ENCODE data around the gene CENATAC. TPM values are rescaled to one million over a fixed set of nuclear protein-coding genes. Genes with fewer than 3 reads are reported as not detected.
A peak's percentile ranks its signal among the peaks of the same experiment; 100 is the strongest.

The CENATAC gene
- total RNA-seq, 1 donor from 2014 or later = 51.0 TPM

DNA sequence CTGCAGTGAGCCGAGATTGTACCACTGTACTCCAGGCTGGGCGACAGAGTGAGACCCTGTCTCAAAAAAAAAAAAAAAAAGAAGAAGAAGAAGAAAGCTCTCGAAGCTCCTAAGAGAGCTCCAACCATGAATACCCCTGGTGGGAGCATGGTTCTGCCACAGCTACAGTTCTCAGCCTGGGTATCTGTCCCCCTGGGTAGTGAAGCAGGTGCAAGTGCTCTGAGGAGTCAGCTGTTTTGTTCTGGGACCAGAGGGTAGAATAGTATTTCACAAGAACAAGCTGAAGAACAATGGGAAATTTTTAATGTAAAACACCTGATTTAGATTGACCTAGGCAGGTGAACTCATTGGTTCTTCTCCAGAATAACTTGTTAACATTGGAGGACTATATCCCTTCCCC, 63.3 kb downstream of the CENATAC start:
- H3K36me3 ChIP-seq = peaks cover 8% of the 10 kb centered on the region
- no peaks in the 10 kb centered on the region for H3K27me3 ChIP-seq (ENCODE audit: low read depth)
- H3K4me3 ChIP-seq = no peak overlapping the region
- TF ChIP-seq, protein P1, sequence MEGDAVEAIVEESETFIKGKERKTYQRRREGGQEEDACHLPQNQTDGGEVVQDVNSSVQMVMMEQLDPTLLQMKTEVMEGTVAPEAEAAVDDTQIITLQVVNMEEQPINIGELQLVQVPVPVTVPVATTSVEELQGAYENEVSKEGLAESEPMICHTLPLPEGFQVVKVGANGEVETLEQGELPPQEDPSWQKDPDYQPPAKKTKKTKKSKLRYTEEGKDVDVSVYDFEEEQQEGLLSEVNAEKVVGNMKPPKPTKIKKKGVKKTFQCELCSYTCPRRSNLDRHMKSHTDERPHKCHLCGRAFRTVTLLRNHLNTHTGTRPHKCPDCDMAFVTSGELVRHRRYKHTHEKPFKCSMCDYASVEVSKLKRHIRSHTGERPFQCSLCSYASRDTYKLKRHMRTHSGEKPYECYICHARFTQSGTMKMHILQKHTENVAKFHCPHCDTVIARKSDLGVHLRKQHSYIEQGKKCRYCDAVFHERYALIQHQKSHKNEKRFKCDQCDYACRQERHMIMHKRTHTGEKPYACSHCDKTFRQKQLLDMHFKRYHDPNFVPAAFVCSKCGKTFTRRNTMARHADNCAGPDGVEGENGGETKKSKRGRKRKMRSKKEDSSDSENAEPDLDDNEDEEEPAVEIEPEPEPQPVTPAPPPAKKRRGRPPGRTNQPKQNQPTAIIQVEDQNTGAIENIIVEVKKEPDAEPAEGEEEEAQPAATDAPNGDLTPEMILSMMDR (IDR thresholded peaks at IDR 0.05) = no peak
- intact Hi-C loops (cut with DNase I) = no loop called here
- DNase-seq (no peak), ATAC-seq (no peak)
- peaks cover 18% of the 10 kb centered on the region for H3K4me1 ChIP-seq
- no peak overlapping the region for H3K27ac ChIP-seq
- no peaks in the 10 kb centered on the region for H3K9me3 ChIP-seq

DNA sequence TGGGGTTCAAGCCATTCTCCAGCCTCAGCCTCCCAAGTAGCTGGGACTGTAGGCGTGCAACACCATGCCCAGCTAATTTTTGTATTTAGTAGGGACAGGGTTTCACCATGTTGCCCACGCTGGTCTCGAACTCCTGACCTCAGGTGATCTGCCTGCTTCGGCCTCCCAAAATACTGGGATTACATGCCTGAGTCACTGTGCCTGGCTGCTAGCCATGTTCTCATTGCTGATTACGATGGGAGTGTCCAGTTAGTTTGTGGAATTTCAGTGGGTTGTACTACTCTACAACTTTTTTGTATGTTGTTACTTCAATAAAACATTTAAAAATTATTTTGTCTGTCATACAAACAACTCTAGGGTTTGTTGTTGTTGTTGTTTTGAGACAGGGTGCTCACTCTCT, 64.8 kb downstream of the CENATAC start:
- H3K4me1 ChIP-seq = peaks cover 22% of the 10 kb centered on the region
- no peaks in the 10 kb centered on the region for H3K9me3 ChIP-seq
- H3K27me3 ChIP-seq (ENCODE audit: low read depth) = no peaks in the 10 kb centered on the region
- DNase-seq (no peak), ATAC-seq (no peak)
- H3K36me3 ChIP-seq = peaks cover 8% of the 10 kb centered on the region
- no peak overlapping the region for H3K27ac ChIP-seq
- TF ChIP-seq, protein P1 (IDR thresholded peaks at IDR 0.05) = no peak
- H3K4me3 ChIP-seq = no peak overlapping the region
- intact Hi-C loops (cut with DNase I) = no loop called here

DNA sequence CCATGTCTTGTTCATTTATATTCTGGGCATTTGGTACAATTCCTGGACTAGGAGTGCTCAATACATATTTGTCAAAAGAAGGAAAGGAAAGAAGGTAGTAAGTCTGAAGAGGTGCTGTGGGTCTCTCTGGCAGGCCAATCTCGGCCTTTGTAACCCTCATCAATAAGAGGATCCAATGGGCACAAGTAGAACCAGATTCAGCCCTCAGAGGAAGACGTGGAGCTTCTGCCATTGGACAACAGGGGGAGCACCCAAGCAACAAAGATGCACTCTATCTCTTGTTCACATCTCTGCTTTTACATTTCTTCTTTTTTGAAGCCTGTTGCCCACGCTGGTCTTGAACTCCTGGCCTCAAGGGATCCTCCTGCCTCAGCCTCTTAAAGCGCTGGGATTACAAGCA, 67.4 kb downstream of the CENATAC start:
- intact Hi-C loops (cut with DNase I) = no loop called here
- DNase-seq (no peak), ATAC-seq (no peak)

More for the DNA sequence above, 67.4 kb downstream of the CENATAC start:
- Histone ChIP-seq H3K4me3 (no peak overlapping the region), H3K27ac (no peak overlapping the region), H3K27me3 (ENCODE audit: low read depth) (no peaks in the 10 kb centered on the region), H3K9me3 (no peaks in the 10 kb centered on the region), H3K4me1 (peaks cover 29% of the 10 kb centered on the region), H3K36me3 (peaks cover 22% of the 10 kb centered on the region)
- TF ChIP-seq, protein P1 (IDR thresholded peaks at IDR 0.05) = peak; percentile 35

Small RNA genes lying within 50 kb of the gene (microRNA-seq; reads per million reads assigned to microRNA genes)
- gene MIR3656 (ENCODE audit: borderline number of aligned reads) = not detected

Other genes starting within 250 kb of the CENATAC start
- 120 TPM for gene DDX6, start 207.0 kb upstream of the CENATAC start, total RNA-seq
- 0.09 TPM for gene CXCR5, start 114.2 kb upstream of the CENATAC start, total RNA-seq
- gene BCL9L, start 72.2 kb upstream of the CENATAC start, total RNA-seq = 48.9 TPM
- not detected for gene UPK2, start 41.8 kb upstream of the CENATAC start, total RNA-seq
- not detected for gene FOXR1, start 26.4 kb upstream of the CENATAC start, total RNA-seq
- gene RPS25, start 20.2 kb downstream of the CENATAC start, total RNA-seq = 878 TPM
- 49.7 TPM for gene TRAPPC4, start 20.6 kb downstream of the CENATAC start, total RNA-seq
- gene SLC37A4, start 32.7 kb downstream of the CENATAC start, total RNA-seq = 13.2 TPM
- 115 TPM for gene HYOU1, start 59.1 kb downstream of the CENATAC start, total RNA-seq
- gene VPS11, start 69.7 kb downstream of the CENATAC start, total RNA-seq = 45.6 TPM
- 16.7 TPM for gene HMBS, start 86.7 kb downstream of the CENATAC start, total RNA-seq
- 40.6 TPM for gene DPAGT1, start 103.7 kb downstream of the CENATAC start, total RNA-seq
- 16.5 TPM for gene C2CD2L, start 109.2 kb downstream of the CENATAC start, total RNA-seq
- 31.0 TPM for gene HINFP, start 123.4 kb downstream of the CENATAC start, total RNA-seq
- 0.15 TPM for gene ABCG4, start 150.9 kb downstream of the CENATAC start, total RNA-seq
- gene NLRX1, start 170.6 kb downstream of the CENATAC start, total RNA-seq = 16.5 TPM
- not detected for gene NHERF4, start 187.3 kb downstream of the CENATAC start, total RNA-seq
- gene CBL, start 208.2 kb downstream of the CENATAC start, total RNA-seq = 39.0 TPM

Measured in lower lobe of right lung (tissue), 2 donors.